Mammary epithelial cell (primary cell): ENCODE measurements around the gene EYS.

Experiments used
- CTCF ChIP-seq, 2 donors: IDR thresholded peaks in 1 of 2; conservative IDR thresholded peaks in 1 of 2; 2 replicates each; pipeline ENCODE4 v1.5.1; 2011 to 2012; ENCODE audit warnings: inconsistent platforms in 2 of 2, low read length in 2 of 2, mild to moderate bottlenecking in 2 of 2, control low read depth in 1 of 2, low read depth in 1 of 2; ENCODE audit not compliant: insufficient read depth in 1 of 2; ENCODE audit errors: extremely low read depth in 1 of 2
- EZH2 ChIP-seq: IDR thresholded peaks from 2 replicates; pipeline ENCODE4 v1.6.1; 2012; ENCODE audit warnings: low read length, inconsistent platforms, borderline replicate concordance

- TF ChIP-seq CTCF (conservative IDR thresholded peaks at IDR 0.05 in 1 of 2, IDR thresholded peaks at IDR 0.05 in 1 of 2; ENCODE audit: extremely low read depth in 1 of 2, insufficient read depth in 1 of 2, low read depth in 1 of 2, low read length in 2 of 2) (no peak), EZH2 (no peak)
Measured at GRCh38 chr6:64186592-64186991, 1520.4 kb downstream of the EYS start.
